CD4-positive, alpha-beta T cell treated with Interleukin-15 for 4 hours (primary cell): ENCODE measurements around the gene CORIN.

ENCODE experiments used
- DNase-seq: peaks from one replicate; pipeline ENCODE4 v3.0.0-alpha.2; 2020; ENCODE audit warnings: low spot score

CORIN gene

DNA sequence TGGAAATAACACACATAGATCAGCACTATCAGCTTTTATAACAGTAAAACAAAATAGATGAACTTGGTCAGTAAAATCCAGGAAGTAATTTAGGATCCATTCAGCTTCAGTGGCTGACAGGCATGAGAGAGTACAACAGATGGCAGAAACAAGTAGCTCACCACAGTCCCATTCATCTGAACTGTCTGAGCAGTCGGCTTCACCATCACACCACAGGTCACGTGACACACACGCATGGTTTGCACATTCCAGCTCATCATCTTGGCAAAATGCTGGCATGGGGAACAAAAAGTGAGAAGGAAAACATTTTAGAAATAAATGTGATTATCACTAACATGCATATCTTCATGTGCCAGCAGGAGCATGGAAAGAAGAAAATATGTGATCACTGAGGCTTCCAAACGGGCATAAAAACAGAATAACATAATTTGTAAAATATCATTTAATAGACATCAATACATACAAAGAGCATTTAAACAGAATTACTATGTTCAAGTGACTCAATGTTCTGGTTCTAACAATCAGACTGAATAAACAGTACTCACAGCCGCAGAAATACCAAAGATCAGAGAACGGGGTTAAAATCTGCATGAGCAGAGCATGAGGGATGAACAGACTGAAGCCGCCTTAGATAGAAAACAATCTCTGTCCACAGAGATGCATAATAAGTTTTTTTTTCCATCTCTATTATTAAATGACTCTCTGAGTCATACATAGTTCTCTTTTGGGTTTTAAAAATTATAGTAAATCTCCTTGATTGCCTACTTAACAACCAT lies 194.7 kb downstream of the CORIN start:
- no peak for DNase-seq

DNA sequence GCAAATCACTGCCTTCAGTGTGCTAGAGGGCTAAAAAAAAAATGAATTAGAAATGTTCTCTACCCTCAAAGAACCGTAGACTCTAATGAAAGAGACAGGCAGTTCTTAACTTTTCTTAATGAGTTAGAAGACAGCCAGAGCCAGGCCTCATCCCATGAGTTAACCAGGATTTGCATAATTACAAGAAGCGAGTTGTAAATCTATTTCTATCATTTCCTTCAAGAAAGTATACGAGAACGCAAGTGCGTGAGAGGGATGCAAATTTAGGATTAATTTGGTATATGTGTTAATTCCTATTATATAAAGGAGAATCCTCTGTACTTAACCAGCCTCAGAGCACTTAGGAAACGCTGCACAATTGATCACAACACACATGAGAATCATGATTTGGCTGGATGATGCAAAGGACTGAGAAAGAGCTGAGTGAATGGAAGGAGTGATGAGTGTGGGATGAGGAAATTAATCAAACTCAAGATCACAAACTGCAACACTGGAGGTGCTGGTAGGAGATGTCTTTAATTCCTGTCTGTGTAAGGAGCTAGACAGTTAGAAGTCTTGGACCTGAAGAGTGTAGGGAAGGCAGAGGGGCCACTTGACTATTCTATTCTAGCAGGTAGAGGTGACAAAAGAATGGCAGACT lies 195.6 kb downstream of the CORIN start:
- DNase-seq: no peak

DNA sequence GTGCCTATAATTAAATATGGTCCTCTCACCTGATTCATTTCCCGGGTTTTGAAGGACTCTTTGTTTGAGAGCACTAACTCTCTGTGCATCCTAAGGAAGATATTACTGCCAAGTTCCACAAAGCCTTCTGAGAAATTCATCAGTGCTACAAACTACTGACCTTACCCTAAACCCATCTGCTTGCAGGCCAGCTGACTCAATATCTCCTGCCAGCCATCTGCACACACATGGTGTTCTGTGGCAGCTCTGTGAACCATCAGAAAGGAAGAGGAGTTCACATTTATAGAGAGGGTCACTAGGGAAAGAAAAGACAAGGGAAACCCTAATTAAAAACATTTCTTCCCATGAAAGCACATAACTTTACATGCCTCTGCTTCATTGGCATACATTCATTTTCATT lies 196.1 kb downstream of the CORIN start:
- no peak for DNase-seq

DNA sequence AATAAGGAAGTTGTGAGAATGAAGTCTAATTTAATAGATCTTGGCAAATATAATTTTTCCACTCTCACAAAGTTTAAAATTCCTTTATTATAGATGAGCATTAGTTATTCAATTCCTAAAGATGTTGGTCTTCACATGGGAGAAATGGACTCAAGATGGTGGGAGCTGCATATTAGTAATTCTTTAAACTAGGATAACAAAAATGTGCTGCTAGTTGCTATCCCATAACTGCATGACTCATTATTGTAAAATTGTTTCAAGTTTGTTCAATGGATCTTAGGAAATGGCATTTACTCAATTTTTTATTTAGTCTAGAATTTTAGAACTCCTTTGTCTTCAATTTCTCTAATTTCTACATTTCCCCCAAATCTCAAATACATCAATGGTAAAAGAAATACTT lies 197.0 kb downstream of the CORIN start:
- no peak for DNase-seq

DNA sequence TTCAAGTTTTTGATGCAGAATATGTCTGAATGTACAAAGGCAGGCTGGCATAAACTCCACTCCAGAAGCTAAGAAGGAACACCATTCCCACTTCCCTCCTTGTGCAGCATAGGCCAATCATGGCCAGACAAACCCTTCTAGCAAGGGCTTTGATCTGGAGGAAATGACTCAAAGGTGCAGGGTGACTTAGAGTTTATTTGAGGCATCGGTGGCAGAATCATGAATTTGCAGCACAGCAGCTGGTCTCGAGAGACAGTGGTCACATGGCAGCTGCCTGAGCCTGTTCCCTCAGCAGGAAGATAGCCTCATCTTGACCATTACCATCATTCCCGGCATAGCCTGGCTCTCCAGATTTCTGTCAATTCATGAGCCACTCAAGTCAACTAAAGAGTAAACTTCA lies 198.3 kb downstream of the CORIN start:
- no peak for DNase-seq

DNA sequence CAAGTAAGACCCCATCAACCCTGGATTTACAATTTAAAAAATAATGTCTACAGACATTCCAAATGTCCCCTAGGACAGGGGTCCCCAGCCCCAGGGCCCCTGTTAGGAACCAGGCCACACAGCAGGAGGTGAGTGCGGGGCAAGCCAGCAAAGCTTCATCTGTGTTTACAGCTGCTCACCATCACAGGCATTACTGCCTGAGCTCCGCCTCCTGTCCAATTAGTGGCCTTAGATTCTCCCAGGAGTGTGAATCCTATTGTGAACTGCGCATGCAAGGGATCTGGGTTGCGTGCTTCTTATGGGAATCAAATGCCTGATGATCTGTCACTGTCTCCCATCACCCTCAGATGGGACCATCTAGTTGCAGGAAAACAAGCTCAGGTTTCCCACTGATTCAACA lies 206.7 kb downstream of the CORIN start:
- DNase-seq: no peak

DNA sequence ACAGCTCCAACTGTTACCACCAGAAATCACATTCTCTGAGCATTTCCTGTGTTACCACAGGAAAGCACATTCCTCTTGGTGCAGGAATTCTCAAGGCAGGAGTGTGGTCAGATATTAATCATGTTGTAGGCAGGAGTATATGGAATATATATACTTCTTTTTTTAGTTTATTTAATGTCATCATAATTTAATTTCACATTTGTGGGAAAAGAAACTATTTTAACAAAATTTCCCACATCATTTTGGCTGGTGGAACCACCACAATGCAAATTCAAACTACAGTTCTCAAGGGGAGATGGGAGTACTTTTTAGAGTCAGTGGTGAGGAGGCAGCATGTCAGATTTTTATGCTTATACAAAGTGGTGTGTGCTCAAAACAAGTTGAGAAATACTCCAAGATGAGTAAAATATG lies 213.8 kb downstream of the CORIN start:
- no peak for DNase-seq

DNA sequence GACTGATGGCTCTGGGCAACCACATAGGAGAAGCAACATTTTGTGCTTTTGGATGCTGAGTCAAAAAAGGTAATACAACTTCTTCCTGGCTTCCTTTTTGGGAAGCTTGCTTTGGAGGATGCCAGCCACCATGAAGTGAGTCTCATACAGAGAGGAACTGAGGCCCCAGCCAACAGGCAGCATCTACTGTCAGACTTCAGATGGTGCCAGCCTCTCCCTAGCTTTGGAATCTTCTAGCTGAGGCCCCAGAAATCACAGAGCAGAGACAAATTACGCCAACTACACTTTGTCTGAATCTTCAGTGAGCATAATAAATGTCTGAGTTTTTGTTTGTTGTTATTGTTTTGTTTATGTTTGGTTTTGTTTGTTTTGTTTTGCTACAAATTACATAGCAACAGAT lies 216.7 kb downstream of the CORIN start:
- DNase-seq: no peak

DNA sequence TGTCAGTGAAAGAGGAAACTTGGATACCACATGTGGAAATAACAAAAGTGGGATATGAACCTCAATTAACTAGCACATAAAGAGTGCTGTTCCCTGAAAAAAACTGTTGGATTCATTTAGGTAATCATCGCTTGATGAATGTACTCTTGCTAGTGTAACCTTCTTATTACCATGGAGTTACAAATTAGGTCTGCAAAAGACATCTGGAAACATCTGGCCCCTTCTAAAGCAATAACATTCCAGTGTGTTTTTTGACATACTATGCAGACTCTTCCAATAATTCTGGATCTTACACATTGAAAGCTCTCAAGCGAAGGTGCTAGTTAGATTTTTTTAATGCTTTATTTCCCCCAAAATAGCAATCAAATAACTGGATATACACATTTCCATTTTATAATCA lies 218.2 kb downstream of the CORIN start:
- DNase-seq: no peak

DNA sequence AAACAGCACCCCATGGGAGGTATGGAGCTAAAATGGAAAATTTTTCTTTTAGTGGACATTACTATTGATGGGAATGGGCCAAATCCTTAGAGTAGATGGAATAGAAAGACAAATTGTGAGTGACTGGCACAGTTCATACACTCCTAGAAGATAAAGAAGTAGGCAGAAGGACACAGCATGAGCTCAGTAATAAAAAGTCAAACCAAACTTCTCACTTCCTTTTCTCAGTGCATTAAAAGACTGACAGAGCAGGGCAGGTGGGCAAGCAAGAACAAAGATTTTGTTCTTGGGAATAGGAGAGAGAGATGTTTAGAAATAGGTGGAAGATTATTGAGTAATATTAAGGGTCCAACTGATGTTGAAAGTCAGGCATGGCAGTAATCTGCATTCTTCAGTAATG lies 220.3 kb downstream of the CORIN start:
- no peak for DNase-seq

DNA sequence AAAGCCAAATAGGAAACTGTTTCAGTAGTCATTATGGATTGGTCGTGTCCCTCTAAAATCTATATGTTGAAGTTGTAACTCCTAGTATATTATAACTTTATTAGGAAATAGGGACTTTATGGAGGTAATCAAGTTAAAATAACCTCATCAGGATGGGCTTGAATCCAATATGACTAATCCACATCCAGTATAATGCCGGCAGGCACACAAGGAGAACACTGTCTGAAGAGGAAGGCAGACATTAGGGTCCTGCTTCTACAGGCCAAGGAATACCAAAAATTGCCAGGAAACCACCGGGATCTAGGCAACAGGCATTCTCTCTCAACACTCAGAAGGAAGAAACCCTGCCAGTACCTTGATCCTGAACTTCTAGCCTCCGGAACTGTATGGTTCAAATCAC lies 222.5 kb downstream of the CORIN start:
- DNase-seq: no peak

DNA sequence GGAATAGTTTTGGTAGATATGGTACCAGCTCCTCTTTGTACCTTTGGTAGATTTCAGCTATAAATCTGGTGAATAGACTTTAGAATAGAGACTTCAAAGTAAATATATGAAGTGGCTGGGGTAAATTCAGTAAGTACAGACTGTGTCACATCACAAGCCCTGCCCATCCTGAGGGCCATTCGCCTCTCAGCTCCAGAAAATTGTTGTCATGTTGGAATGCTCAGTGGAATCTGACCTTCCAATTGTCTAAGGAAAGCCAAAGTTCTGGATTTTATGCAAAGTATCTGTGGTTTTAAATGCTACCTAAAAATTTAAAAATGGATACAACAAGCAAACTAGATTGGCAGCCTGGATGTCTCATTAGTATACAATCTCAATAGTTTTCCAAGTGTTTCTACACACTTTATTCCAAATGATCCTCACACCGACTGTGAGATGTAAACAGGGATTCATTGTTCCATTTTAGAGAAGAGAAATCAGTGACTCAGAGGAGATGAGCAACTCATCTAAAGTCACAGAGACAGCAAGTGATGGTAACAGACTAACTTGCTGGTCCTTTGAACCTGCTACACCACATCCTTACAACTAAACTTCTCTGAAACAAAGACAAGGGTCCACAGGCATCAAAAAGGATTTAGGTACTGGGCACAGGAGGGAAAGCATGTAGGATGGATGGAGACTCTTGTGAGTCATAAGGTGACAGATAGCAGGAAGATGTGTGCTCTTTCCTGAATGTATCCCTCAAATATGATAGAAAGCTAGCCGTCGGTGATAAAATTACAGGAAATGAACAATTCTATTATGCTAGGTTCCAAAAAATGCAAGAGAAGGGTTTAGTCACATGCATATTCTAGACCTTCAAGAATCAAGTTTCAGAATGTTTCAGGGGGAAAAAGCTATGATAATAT lies 225.5 kb downstream of the CORIN start:
- no peak for DNase-seq

DNA sequence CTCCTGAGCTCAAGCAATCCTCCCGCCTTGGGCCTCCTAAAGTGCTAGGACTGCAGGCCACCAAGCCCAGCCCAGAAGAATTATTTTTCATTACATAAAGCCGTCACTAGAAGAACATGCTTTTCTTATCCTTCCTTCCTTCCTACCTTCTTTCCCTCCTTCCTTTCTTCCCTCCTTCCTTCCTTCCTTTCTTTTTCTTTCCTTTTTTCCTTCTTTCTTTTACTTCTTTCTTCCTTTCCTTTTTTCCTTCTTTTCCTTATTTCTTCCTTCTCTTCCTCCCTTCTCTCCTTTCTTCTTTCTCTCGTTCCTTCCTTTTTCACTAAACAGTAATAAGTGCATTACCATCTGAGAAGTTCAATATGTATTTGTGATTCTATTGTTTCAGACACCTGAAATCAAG lies 231.4 kb downstream of the CORIN start:
- no peak for DNase-seq

DNA sequence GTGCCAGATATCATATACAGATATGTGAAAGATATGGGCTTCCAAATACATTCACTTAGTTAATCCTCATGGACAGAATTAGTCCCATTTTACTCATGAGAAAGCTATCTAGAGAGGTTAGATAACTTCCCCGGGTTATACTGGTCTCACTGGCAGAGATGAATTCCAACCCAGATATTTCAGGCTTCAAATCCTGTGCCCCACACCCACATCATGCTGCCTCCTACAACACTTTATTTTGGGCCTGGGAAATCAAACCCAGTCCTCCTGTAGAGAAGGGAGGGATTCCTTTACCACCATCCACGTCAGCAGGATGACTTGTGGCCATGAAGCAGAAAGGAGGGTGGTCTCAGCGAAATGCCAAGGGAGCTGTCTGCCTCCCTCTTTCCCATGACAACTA lies 239.0 kb downstream of the CORIN start:
- DNase-seq: no peak

DNA sequence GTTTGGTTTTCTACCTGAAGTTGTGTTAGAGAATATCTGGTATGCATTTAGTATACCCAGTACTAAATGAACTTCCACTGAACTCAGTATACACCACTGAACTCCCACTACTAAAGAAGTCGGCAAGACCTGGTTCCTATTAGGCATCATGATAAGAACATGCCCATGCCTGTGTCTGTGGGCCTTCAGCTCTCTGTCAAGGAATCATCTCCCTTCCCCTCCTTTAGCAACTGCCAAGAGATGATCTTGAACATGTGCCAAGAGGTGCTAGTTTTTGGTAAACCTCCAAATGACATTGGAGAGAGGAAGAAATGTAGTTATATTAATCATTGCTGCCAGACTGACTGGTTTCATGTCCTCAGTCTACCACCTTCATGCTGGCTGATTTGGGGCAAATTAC lies 239.5 kb downstream of the CORIN start:
- DNase-seq: no peak

DNA sequence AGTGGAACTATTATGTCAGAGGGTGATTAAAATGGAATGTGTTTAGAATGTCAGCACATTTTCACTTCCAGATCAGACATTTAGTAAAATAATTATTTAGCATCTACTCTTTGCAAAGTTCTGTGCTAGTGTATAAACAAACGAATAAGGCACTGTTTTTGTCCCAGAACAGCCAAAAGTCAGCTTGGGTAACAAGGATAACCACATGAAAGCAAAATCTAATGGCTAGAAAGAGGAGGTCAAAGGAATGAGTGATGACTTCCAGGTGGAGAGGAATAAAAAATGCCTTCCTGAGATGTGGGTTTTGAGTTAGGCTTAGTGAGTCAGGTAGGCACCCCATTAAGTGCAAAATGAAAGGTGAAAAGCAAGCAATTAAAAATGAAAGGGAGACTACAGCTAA lies 240.2 kb downstream of the CORIN start:
- DNase-seq: no peak

DNA sequence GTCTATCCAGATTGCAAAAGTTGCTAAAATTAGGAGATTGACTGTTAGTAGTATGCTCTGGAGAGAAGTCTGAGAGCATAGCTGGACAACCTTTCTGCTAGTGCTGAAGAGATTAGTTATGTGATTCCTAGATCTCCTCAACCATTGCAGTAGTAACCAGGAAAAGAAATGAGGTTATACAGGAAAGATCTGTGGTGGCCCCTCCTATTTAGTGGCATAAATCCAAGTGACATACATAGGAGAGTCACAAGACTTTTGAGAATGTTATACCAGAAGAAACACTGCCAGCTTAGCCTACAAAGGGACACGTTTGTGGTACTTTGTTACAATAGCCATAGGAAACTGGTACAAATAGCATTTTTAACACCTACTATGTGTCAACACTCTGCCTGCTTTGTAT lies 247.5 kb downstream of the CORIN start:
- DNase-seq: no peak

DNA sequence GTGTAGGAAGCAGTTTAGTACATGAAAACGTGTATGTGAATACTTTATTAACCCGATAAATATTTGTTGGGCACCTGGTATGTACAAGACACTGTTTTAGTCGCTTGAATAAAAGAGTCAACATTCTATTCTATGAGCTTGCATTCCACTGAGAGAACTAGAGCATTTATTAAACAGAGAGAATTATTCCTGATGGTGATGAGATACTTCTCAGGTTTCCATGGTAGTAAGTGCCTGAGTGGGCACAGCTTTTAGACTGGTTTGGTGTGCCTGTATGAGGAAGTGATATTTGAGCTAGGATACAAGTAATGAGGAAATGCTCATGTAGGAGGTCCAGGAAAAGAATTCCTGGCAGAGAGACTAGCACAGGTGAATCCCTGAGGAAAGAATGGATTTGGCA lies 258.6 kb downstream of the CORIN start:
- DNase-seq: no peak

DNA sequence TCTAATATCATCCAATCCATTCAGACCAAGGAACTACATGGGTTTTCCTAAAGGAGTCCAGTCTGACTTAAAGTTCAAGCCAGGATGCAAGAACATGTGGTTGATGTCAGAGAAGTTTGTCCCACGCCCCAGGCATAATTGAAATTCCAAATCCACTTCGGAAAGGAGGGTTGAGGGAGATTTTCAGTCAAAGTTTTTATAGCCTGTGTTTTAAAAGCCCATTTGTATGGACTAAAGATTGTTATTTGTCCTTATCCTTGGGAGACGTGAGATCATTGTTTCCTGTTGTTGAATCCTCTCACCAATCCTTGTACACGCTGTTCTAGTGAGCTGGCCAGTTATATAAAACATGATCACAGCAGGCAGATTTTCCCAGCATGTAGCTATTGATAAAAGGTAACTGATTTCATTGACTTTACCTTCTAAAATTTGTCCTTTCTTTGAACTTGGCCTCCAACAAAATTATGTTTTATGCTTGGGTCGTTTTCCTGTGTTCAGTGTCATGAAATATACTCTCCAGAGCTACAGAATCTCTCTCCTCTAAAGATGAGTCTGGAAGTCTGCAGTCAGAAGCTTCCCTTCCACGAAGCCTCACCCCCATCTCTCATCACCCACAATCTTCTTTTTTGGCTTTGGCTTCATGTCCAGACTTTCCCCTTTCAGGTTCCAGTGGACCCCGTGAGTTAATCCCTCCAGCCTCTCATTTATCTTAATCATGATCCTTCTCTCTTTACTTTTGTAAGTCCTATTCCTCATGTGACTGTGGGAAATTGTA lies 259.9 kb downstream of the CORIN start:
- DNase-seq: no peak

DNA sequence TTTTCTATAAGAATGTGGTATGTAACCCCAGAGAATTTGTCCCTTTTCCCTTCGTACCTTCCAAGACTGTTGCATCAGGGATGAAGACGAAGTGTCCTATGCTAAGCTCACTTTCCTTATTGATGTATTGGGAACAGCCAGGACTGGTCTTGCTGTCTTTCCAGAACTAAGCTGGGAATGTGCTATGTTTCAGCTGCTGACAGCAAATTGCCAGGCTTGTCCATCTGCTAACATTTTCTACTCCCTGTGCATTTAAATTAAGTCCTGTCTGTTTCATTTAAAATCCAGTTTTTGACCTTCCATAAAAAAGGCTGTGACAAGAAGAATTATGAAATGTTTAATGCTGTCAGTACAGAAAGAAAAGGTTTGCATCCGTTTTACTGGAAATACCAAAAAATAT lies 264.9 kb downstream of the CORIN start:
- DNase-seq: no peak

DNA sequence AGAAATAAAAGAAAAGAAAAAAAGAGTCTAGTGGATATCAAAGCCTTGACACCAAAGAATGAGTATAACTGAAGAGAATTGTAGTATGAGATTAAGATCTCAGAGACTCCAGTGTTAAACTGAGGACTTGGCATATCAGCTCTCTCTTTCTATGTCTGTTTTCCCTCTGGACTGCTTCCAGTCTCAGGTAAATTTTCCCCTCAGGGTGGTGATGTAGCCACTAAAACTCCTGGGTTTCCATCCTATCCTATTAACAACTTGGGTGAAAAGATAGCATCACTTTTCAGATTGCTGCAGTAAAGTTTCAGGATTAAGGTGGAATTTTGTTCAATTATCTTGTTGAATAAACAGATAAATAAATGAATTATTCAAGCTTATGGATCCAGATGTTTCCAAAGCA lies 267.1 kb downstream of the CORIN start:
- DNase-seq: no peak

DNA sequence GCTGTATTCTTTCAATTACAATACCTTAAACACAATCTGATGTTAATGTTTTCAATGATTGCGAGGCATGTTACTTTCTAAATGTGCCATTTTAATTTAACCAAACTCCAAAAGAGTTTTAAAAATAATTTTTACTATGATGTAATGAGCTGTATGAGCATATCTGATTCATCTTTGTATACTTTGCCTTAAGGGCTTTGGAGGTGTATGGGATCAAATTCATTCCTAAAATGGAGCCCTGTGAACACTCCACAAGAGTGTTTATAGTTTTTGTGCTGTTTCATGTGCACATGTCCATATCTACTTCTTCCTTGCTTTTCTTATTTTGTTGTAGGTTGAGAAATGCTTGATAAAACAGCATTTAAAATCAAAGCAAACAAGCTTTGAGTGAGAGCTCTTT lies 270.4 kb downstream of the CORIN start:
- no peak for DNase-seq
